PC-9 (cell line): ENCODE results near the gene ZNF18.

Experiments
- CTCF ChIP-seq: fragments of 200-600 bp; sonication (generic); conservative IDR thresholded peaks from 2 replicates; pipeline ENCODE4 v1.6.1; 2017; ENCODE audit warnings: mixed run types, antibody characterized with exemption, mild to moderate bottlenecking, moderate library complexity
- EZH2 ChIP-seq: fragments of 200-600 bp; sonication (generic); IDR thresholded peaks from 2 replicates; pipeline ENCODE4 v1.8.0; 2017; ENCODE audit warnings: antibody characterized with exemption, low read depth

DNA sequence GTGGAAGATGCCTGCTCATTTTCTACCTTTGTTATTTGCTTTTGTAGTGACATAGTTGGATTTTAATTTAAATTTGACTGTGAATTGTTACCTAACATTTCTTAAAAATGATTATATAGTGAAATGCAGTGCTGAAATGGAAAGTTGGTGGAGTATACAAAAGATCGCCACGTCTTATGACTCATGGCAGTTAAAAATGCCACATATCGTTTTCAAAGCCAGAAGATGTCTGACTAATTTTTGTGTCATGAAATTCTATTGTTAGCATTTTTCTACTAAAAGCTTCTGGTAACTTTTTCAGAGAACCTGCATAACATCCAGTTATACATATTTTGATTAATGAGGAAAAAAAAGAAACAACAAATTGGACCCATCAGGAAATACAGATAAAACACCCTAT is 44.0 kb upstream of the ZNF18 start:
- TF ChIP-seq CTCF (no peak), EZH2 (no peak)
